Fibroblast of mammary gland (primary cell): ENCODE results near the gene MRPL47.

ENCODE experiments used
- DNase-seq: peaks from one replicate; pipeline ENCODE4 v3.0.0-alpha.2; 2010; ENCODE audit warnings: low read depth
- H3K4me3 ChIP-seq: 2 replicates; pipeline ENCODE4 v1.5.1; 2011; ENCODE audit warnings: low read depth, mild to moderate bottlenecking, low read length, moderate library complexity; ENCODE audit not compliant: control insufficient read depth
- CTCF ChIP-seq: conservative IDR thresholded peaks from 2 replicates; pipeline ENCODE4 v1.5.1; 2011; ENCODE audit warnings: low read depth, low read length, inconsistent platforms; ENCODE audit not compliant: control insufficient read depth, insufficient read depth

Gene MRPL47

GRCh38 chr3:179542375-179542774 is 62.1 kb downstream of the MRPL47 start:
- no peak for DNase-seq
- H3K4me3 ChIP-seq: no peak overlapping the region
- no peak for TF ChIP-seq CTCF

GRCh38 chr3:179541596-179541995 is 62.8 kb downstream of the MRPL47 start:
- TF ChIP-seq CTCF: no peak
- H3K4me3 ChIP-seq: no peak overlapping the region
- no peak for DNase-seq

DNA sequence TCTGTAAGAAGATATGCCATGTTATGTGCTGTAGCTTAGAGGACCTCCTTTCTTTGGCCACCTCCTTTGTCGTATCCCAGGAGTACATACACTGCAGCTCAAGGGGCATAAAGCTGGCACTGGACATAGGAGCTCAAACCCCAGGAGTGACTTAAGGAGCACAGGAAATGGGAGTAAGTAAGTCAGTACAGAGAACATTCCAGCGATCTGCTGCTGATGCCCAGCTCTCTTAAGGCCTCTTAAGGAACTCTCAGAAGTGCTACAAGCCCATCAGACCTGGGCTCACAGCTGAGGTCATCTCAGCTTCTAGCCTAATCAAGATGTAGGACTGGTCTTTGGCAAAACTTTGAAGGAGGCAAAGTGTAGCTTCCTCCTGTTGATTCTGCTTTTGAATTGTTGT is 63.3 kb downstream of the MRPL47 start:
- H3K4me3 ChIP-seq: no peak overlapping the region
- no peak for TF ChIP-seq CTCF
- DNase-seq: no peak
